ENCODE results near the gene HSP90AB1.

DNA sequence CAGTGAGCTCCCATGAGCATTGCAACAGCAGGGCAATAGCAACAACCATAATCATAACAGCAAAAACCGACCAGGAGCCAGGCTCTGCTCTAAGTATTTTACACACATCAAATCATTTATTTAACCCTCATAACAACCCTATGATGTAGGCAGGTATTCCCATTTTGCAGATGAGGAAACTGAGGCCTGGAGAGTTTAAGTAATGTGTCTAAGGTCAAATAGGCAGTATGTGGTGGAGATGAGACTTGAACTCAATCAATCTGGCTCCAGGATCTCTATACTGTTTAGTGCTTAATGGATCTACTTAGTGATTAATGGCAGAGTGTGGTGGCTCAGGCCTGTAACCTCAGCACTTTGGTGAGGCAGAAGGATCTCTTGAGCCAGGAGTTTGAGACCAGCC lies 26.7 kb downstream of the HSP90AB1 start:
- TF ChIP-seq EZH2 (IDR thresholded peaks at IDR 0.05; ENCODE audit: insufficient read depth, low read length): no peak
- TF ChIP-seq, protein P1, sequence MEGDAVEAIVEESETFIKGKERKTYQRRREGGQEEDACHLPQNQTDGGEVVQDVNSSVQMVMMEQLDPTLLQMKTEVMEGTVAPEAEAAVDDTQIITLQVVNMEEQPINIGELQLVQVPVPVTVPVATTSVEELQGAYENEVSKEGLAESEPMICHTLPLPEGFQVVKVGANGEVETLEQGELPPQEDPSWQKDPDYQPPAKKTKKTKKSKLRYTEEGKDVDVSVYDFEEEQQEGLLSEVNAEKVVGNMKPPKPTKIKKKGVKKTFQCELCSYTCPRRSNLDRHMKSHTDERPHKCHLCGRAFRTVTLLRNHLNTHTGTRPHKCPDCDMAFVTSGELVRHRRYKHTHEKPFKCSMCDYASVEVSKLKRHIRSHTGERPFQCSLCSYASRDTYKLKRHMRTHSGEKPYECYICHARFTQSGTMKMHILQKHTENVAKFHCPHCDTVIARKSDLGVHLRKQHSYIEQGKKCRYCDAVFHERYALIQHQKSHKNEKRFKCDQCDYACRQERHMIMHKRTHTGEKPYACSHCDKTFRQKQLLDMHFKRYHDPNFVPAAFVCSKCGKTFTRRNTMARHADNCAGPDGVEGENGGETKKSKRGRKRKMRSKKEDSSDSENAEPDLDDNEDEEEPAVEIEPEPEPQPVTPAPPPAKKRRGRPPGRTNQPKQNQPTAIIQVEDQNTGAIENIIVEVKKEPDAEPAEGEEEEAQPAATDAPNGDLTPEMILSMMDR (IDR thresholded peaks at IDR 0.05; ENCODE audit: insufficient read depth, low read depth, low read length): no peak

Measured in astrocyte (in vitro differentiated cells and primary cell).